H1 (cell line): ENCODE data around the gene DHRS2. TPM values are rescaled to one million over a fixed set of nuclear protein-coding genes. Genes with fewer than 3 reads are reported as not detected.

Experiments used
- CTCF ChIA-PET: fragments of 300-600 bp; sonication (Branson Sonifier 250); formaldehyde crosslinking; loops from one replicate; lab custom pipeline; 2021; ENCODE audit not compliant: partially characterized antibody; lab: Charles Lee
- POLR2A ChIA-PET: fragments of 300-600 bp; sonication (Branson Sonifier 250); formaldehyde crosslinking; loops from one replicate; lab custom pipeline; 2021; ENCODE audit warnings: inconsistent platforms; ENCODE audit not compliant: partially characterized antibody; lab: Charles Lee
- DNase-seq, 2 experiments: peaks; one replicate each; pipeline versions ENCODE4 v3.0.0 to v3.0.0-alpha.2; 2010 to 2022; ENCODE audit warnings: low spot score in 2 of 2, low read depth in 1 of 2, mixed read lengths in 1 of 2
- FAIRE-seq: peaks from 2 replicates; lab custom pipeline; 2011; peaks lifted over from hg19 to GRCh38; lab: Jason Lieb, UNC
- H2AFZ ChIP-seq: 2 replicates; pipeline ENCODE4 v1.8.1; 2012; ENCODE audit warnings: low read length, inconsistent platforms
- H2AK5ac ChIP-seq: 2 replicates; pipeline ENCODE4 v1.6.1; 2013; ENCODE audit warnings: low read depth, low read length
- H2BK120ac ChIP-seq: replicated peaks from 2 replicates; pipeline ENCODE3; 2013; ENCODE audit warnings: low read depth, low read length, inconsistent platforms
- H2BK12ac ChIP-seq: 2 replicates; pipeline ENCODE4 v1.6.1; 2013; ENCODE audit warnings: low read depth, low read length
- H2BK15ac ChIP-seq: 2 replicates; pipeline ENCODE4 v1.6.1; 2013; ENCODE audit warnings: low read length
- H2BK20ac ChIP-seq: 2 replicates; pipeline ENCODE4 v1.6.1; 2013; ENCODE audit warnings: low read length
- H2BK5ac ChIP-seq: 2 replicates; pipeline ENCODE4 v1.6.1; 2013; ENCODE audit warnings: low read depth, low read length
- H3K14ac ChIP-seq: 2 replicates; pipeline ENCODE4 v1.6.1; 2013; ENCODE audit warnings: inconsistent platforms; ENCODE audit not compliant: insufficient read length
- H3K18ac ChIP-seq: 2 replicates; pipeline ENCODE4 v1.6.1; 2013; ENCODE audit warnings: low read length; ENCODE audit errors: extremely low read depth
- H3K23ac ChIP-seq: 2 replicates; pipeline ENCODE4 v1.6.1; 2013; ENCODE audit warnings: inconsistent platforms; ENCODE audit not compliant: insufficient read length
- H3K23me2 ChIP-seq: 2 replicates; pipeline ENCODE4 v1.6.1; 2013; ENCODE audit warnings: low read depth, low read length
- H3K27ac ChIP-seq: 2 replicates; pipeline ENCODE4 v1.6.1; 2011; ENCODE audit warnings: low read depth, low read length, inconsistent platforms
- H3K27me3 ChIP-seq, 4 experiments: replicated peaks in 1 of 4; 1 replicate in 1 of 4; 2 replicates in 3 of 4; pipeline versions ENCODE4 v1.6.1 to v1.8.1; 2011 to 2013; ENCODE audit warnings: low read length in 3 of 4, mild to moderate bottlenecking in 3 of 4, inconsistent platforms in 2 of 4, mixed read lengths in 2 of 4, moderate library complexity in 1 of 4; ENCODE audit not compliant: control insufficient read depth in 3 of 4, insufficient read depth in 3 of 4; ENCODE audit errors: extremely low read depth in 1 of 4
- H3K36me3 ChIP-seq, 4 experiments: 2 replicates each; pipeline versions ENCODE4 v1.6.1 to v1.8.1; 2011 to 2013; ENCODE audit warnings: mild to moderate bottlenecking in 4 of 4, low read length in 3 of 4, moderate library complexity in 2 of 4, control low read depth in 1 of 4, inconsistent platforms in 1 of 4; ENCODE audit not compliant: insufficient read depth in 4 of 4, control insufficient read depth in 2 of 4
- H3K4ac ChIP-seq: replicated peaks from 2 replicates; pipeline ENCODE3; 2013; ENCODE audit warnings: low read length, low read depth, mixed read lengths, inconsistent platforms; ENCODE audit not compliant: insufficient read length
- H3K4me1 ChIP-seq, 4 experiments: replicated peaks in 1 of 4; 1 replicate in 1 of 4; 2 replicates in 3 of 4; pipeline versions ENCODE4 v1.6.1 to v1.8.1; 2011 to 2013; ENCODE audit warnings: low read length in 3 of 4, inconsistent platforms in 2 of 4, mixed read lengths in 1 of 4; ENCODE audit not compliant: insufficient read depth in 4 of 4, control insufficient read depth in 3 of 4
- H3K4me2 ChIP-seq, 2 experiments: 2 replicates each; pipeline versions ENCODE4 v1.6.1 to v1.8.1; 2011 to 2013; ENCODE audit warnings: low read depth in 2 of 2, low read length in 2 of 2, control low read depth in 1 of 2, inconsistent platforms in 1 of 2, mild to moderate bottlenecking in 1 of 2; ENCODE audit not compliant: insufficient read depth in 1 of 2
- H3K4me3 ChIP-seq, 4 experiments: fragments of 200-600, 300-600 bp in 1 of 4; sonication (generic), shearing (Covaris generic), sonication (Bioruptor Twin) in 1 of 4; 2 replicates each; pipeline versions ENCODE4 v1.5.1 to v1.8.1; 2011 to 2016; ENCODE audit warnings: low read length in 4 of 4, low read depth in 3 of 4, control low read depth in 2 of 4, inconsistent platforms in 2 of 4, mild to moderate bottlenecking in 2 of 4, mixed read lengths in 1 of 4, moderate library complexity in 1 of 4; ENCODE audit not compliant: insufficient read depth in 2 of 4; ENCODE audit errors: extremely low read depth in 1 of 4
- H3K56ac ChIP-seq: replicated peaks from 2 replicates; pipeline ENCODE3; 2013; ENCODE audit warnings: low read depth, mild to moderate bottlenecking, mixed read lengths, low read length, inconsistent platforms; ENCODE audit not compliant: insufficient read length
- H3K79me1 ChIP-seq: 2 replicates; pipeline ENCODE4 v1.6.1; 2013; ENCODE audit warnings: low read depth, low read length, control low read depth
- H3K79me2 ChIP-seq, 2 experiments: 2 replicates each; pipeline versions ENCODE4 v1.6.1 to v1.8.1; 2012 to 2013; ENCODE audit warnings: low read length in 2 of 2, mild to moderate bottlenecking in 2 of 2, inconsistent platforms in 1 of 2; ENCODE audit not compliant: insufficient read depth in 2 of 2, control insufficient read depth in 1 of 2
- H3K9ac ChIP-seq, 4 experiments: replicated peaks in 1 of 4; 1 replicate in 1 of 4; 2 replicates in 3 of 4; pipeline versions ENCODE4 v1.6.1 to v1.8.1; 2011 to 2013; ENCODE audit warnings: low read depth in 3 of 4, low read length in 3 of 4, control low read depth in 2 of 4, mild to moderate bottlenecking in 2 of 4, moderate library complexity in 2 of 4, inconsistent platforms in 1 of 4; ENCODE audit errors: extremely low read depth in 1 of 4
- H3K9me3 ChIP-seq, 2 experiments: 2 replicates each; pipeline versions ENCODE4 v1.6.1 to v1.8.1; 2012 to 2013; ENCODE audit warnings: mild to moderate bottlenecking in 2 of 2, moderate library complexity in 2 of 2, control low read depth in 1 of 2, inconsistent platforms in 1 of 2, low read depth in 1 of 2, low read length in 1 of 2, mixed read lengths in 1 of 2; ENCODE audit not compliant: insufficient read depth in 2 of 2
- H4K20me1 ChIP-seq, 2 experiments: replicated peaks in 1 of 2; 2 replicates each; pipeline versions ENCODE3 to v1.8.1; 2011 to 2013; ENCODE audit warnings: inconsistent platforms in 2 of 2, low read length in 2 of 2, mild to moderate bottlenecking in 1 of 2; ENCODE audit not compliant: insufficient read depth in 2 of 2, control insufficient read depth in 1 of 2
- H4K5ac ChIP-seq: 2 replicates; pipeline ENCODE4 v1.6.1; 2013; ENCODE audit warnings: low read length, low read depth, mixed read lengths, inconsistent platforms; ENCODE audit not compliant: insufficient read length
- H4K8ac ChIP-seq: 2 replicates; pipeline ENCODE4 v1.8.0; 2013; ENCODE audit warnings: mild to moderate bottlenecking, moderate library complexity, low read length, inconsistent platforms; ENCODE audit not compliant: insufficient read depth; ENCODE audit errors: extremely low read depth
- H4K91ac ChIP-seq: replicated peaks from 2 replicates; pipeline ENCODE3; 2013; ENCODE audit warnings: low read length, mixed read lengths, inconsistent platforms; ENCODE audit not compliant: insufficient read length
- ASH2L ChIP-seq: fragments of 200-600, 300-600 bp; sonication (generic); IDR thresholded peaks from one replicate; pipeline ENCODE4 v1.7.1; 2017; ENCODE audit warnings: low read length
- ATF2 ChIP-seq: IDR thresholded peaks from 2 replicates; pipeline ENCODE4 v1.6.1; 2012; ENCODE audit warnings: low read length, inconsistent platforms
- CEBPB ChIP-seq: IDR thresholded peaks from 2 replicates; pipeline ENCODE4 v1.6.1; 2012; ENCODE audit warnings: low read depth, low read length
- POLR2A ChIP-seq, 2 experiments: IDR thresholded peaks; 1 replicate in 1 of 2; 2 replicates in 1 of 2; pipeline ENCODE4 v1.6.1; 2011; ENCODE audit warnings: low read depth in 2 of 2, low read length in 2 of 2, mild to moderate bottlenecking in 2 of 2; ENCODE audit errors: control extremely low read depth in 1 of 2
- TAF1 ChIP-seq: IDR thresholded peaks from 2 replicates; pipeline ENCODE4 v1.6.1; 2011; ENCODE audit warnings: mild to moderate bottlenecking, low read depth, low read length
- TBP ChIP-seq: IDR thresholded peaks from 2 replicates; pipeline ENCODE4 v1.6.1; 2011; ENCODE audit warnings: low read depth, low read length, improper control_type of control experiment
- WGBS, 2 experiments: shearing (Covaris generic) in 1 of 2; methylation state at CpG; one replicate each; pipeline versions ENCODE4 v1.1.6 to v1.1.7; 2013 to 2015; ENCODE audit warnings: low lambda C conversion rate in 2 of 2, mixed read lengths in 2 of 2, inconsistent platforms in 1 of 2, low coverage in 1 of 2, missing lambda C conversion rate in 1 of 2; ENCODE audit not compliant: insufficient replicate concordance in 2 of 2, insufficient coverage in 1 of 2, insufficient read length in 1 of 2; ENCODE audit errors: extremely low coverage in 1 of 2, missing lambda C conversion rate in 1 of 2; 5-methylcytosine and 5-hydroxymethylcytosine counted together
- polyA plus RNA-seq, 7 experiments: library from polyadenylated mRNA; depleted of rRNA in 3 of 7; stranded (reverse) in 5 of 7; unstranded in 2 of 7; fragments of >200 nt in 5 of 7; fragments of 200-250 nt in 2 of 7; gene quantifications; 1 replicate in 5 of 7; 2 replicates in 1 of 7; 4 replicates in 1 of 7; pipeline versions ENCODE4 v1.2.1 to v1.2.3, GENCODE V29; 2011 to 2013; ENCODE audit warnings: missing spikeins in 2 of 7, mixed read lengths in 2 of 7
- total RNA-seq: library from RNA; stranded (reverse); fragmentation: NEBNext Ultra II Directional; extraction: Animal tissue kit (Norgen Biotek cat#: 25700); gene quantifications from 2 replicates; pipeline ENCODE4 v1.2.1, GENCODE V29; 2021
- TF ChIP-seq, protein P1 (sequence below): IDR thresholded peaks from 2 replicates; pipeline ENCODE4 v1.6.1; 2011; ENCODE audit warnings: low read depth, mild to moderate bottlenecking, low read length; ENCODE audit not compliant: insufficient read depth

The DHRS2 gene
- total and polyA plus RNA-seq, 2 of the 8 experiments (the other 6 are each of a cell fraction or from before 2014, with no cell fraction given): 1.1 to 3.5 TPM

GRCh38 chr14:23694085-23694948 lies 58.2 kb downstream of the DHRS2 start:
- no peak overlapping the region for H4K5ac ChIP-seq
- no peak overlapping the region for H2BK120ac ChIP-seq
- peak overlapping the region; percentile 46 for H2BK5ac ChIP-seq
- ChIA-PET POLR2A (interaction anchor here (0.5 to 3.5 kb wide), 28 partner anchors 9 to 340 kb away, joined by 3 to 28 read pairs (median 4); no protein-coding TSS in a partner anchor), CTCF (interaction anchor here (0.6 to 3.1 kb wide), 9 partner anchors 13 to 236 kb away, joined by 3 to 13 read pairs (median 3); no protein-coding TSS in a partner anchor)
- peaks cover 11 to 18% (median 14%) of the 10 kb centered on the region in 4 experiments; a peak in 6 of 7 replicates for H3K4me1 ChIP-seq
- no peaks in the 10 kb centered on the region; the same call in 1 of the 2 replicates for H3K23me2 ChIP-seq
- H2BK12ac ChIP-seq: peak overlapping the region; percentile 32
- peak overlapping the region; percentile 75 for H4K91ac ChIP-seq
- no peak overlapping the region for H4K8ac ChIP-seq
- no peak overlapping the region for H3K56ac ChIP-seq
- H2AK5ac ChIP-seq: no peak overlapping the region; the same call in 1 of the 2 replicates
- peak overlapping the region in 2 of 4 experiments; percentile 19 to 51; a peak in 3 of 8 replicates for H3K4me3 ChIP-seq
- no peak overlapping the region for H3K4ac ChIP-seq
- no peaks in the 10 kb centered on the region for H3K36me3 ChIP-seq
- H3K14ac ChIP-seq: no peak overlapping the region
- DNase-seq (peak in 1 of 2 experiments; percentile 52), FAIRE-seq (no peak)
- no peaks in the 10 kb centered on the region for H4K20me1 ChIP-seq
- WGBS, 2 experiments: 30% methylated on average over 8 of the region's 8 CpGs; no CpG with 5 or more reads in 1 of the 2 experiments
- peak overlapping the region in 1 of 4 experiments; percentile 1; a peak in 1 of 7 replicates for H3K9ac ChIP-seq
- H3K79me1 ChIP-seq: no peaks in the 10 kb centered on the region
- H3K18ac ChIP-seq: peak overlapping the region; percentile 0; the same call in 1 of the 2 replicates
- H3K4me2 ChIP-seq: peak overlapping the region; percentile 55 to 60
- TF ChIP-seq POLR2A (IDR thresholded peaks at IDR 0.05; ENCODE audit: control extremely low read depth in 1 of 2, low read depth in 2 of 2, low read length in 2 of 2): peak in 1 of 2 experiments; percentile 51; a peak in 1 of 3 replicates
- TF ChIP-seq ASH2L: peak; percentile 37
- TF ChIP-seq, protein P1, sequence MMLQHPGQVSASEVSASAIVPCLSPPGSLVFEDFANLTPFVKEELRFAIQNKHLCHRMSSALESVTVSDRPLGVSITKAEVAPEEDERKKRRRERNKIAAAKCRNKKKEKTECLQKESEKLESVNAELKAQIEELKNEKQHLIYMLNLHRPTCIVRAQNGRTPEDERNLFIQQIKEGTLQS: no peak
- peak; percentile 66; the same call in 1 of the 2 replicates for TF ChIP-seq TBP
- TF ChIP-seq CEBPB: peak; percentile 97
- TF ChIP-seq ATF2: no peak
- TF ChIP-seq TAF1: 0 out of 2 replicates have a peak, but pooled peaks have one; percentile 17
- H3K23ac ChIP-seq: no peak overlapping the region
- H2BK20ac ChIP-seq: peak overlapping the region; percentile 9
- H2BK15ac ChIP-seq: no peak overlapping the region
- H3K27ac ChIP-seq: no peak overlapping the region
- H3K9me3 ChIP-seq: peaks cover 11 to 28% of the 10 kb centered on the region in 2 experiments
- peak overlapping the region; percentile 54; the same call in 1 of the 2 replicates for H2AFZ ChIP-seq
- no peaks in the 10 kb centered on the region for H3K79me2 ChIP-seq
- H3K27me3 ChIP-seq: no peaks in the 10 kb centered on the region; a peak in 1 of 7 replicates
